Endothelial cell of umbilical vein (primary cell): ENCODE results near the gene MRPS21. TPM values are rescaled to one million over a fixed set of nuclear protein-coding genes. Genes with fewer than 3 reads are reported as not detected.

Experiments
- BruUV-seq: library from RNA; stranded (reverse); fragments of 400-500 nt; replicated peaks from 2 replicates; lab custom pipeline; 2021; lab: Mats Ljungman, UMichigan
- CTCF ChIA-PET: fragments of 300-600, 350-600 bp; sonication (Branson Sonifier 250); formaldehyde crosslinking; loops from one replicate; lab custom pipeline; 2021; ENCODE audit warnings: antibody characterized with exemption, inconsistent platforms; lab: Charles Lee
- POLR2A ChIA-PET: fragments of 300-600, 350-600 bp; sonication (Branson Sonifier 250); formaldehyde crosslinking; loops from one replicate; lab custom pipeline; 2021; ENCODE audit warnings: antibody characterized with exemption, inconsistent platforms; lab: Charles Lee
- DNase-seq: peaks from one replicate; pipeline ENCODE4 v3.0.0-alpha.2; 2011; ENCODE audit warnings: low read depth, low spot score
- FAIRE-seq: peaks from 2 replicates; lab custom pipeline; 2011; peaks lifted over from hg19 to GRCh38; lab: Jason Lieb, UNC
- H2AFZ ChIP-seq: 2 replicates; pipeline ENCODE4 v1.6.0; 2012; ENCODE audit warnings: low read depth, low read length, control low read depth, inconsistent platforms
- H3K27ac ChIP-seq: 2 replicates; pipeline ENCODE4 v1.5.1; 2011; ENCODE audit warnings: low read depth, mild to moderate bottlenecking, control low read depth, low read length, moderate library complexity; ENCODE audit not compliant: insufficient read depth
- H3K27me3 ChIP-seq, 2 experiments: 2 replicates each; pipeline versions ENCODE4 v1.6.0 to v1.6.1; 2011; ENCODE audit warnings: low read length in 2 of 2, mixed read lengths in 1 of 2; ENCODE audit not compliant: control insufficient read depth in 2 of 2, insufficient read depth in 2 of 2
- H3K36me3 ChIP-seq, 2 experiments: 2 replicates in 1 of 2; 3 replicates in 1 of 2; pipeline ENCODE4 v1.5.1; 2011; ENCODE audit warnings: low read length in 2 of 2, mild to moderate bottlenecking in 1 of 2, moderate library complexity in 1 of 2; ENCODE audit not compliant: control insufficient read depth in 2 of 2, insufficient read depth in 2 of 2; ENCODE audit errors: extremely low read depth in 1 of 2
- H3K4me1 ChIP-seq: 3 replicates; pipeline ENCODE4 v1.5.1; 2011; ENCODE audit warnings: mild to moderate bottlenecking, low read length; ENCODE audit not compliant: control insufficient read depth, insufficient read depth; ENCODE audit errors: extremely low read depth
- H3K4me2 ChIP-seq: 2 replicates; pipeline ENCODE4 v1.6.1; 2011; ENCODE audit warnings: low read length, control low read depth, mixed read lengths; ENCODE audit not compliant: insufficient read depth
- H3K4me3 ChIP-seq, 3 experiments: fragments of 200-600 bp in 1 of 3; sonication (generic), shearing (Covaris generic) in 1 of 3; replicated peaks in 1 of 3; 2 replicates each; pipeline ENCODE4 v1.5.1; 2011 to 2016; ENCODE audit warnings: control low read depth in 3 of 3, low read length in 3 of 3, mild to moderate bottlenecking in 2 of 3, inconsistent platforms in 1 of 3, low read depth in 1 of 3, moderate library complexity in 1 of 3; ENCODE audit not compliant: insufficient read depth in 1 of 3
- H3K79me2 ChIP-seq: 2 replicates; pipeline ENCODE4 v1.6.0; 2012; ENCODE audit warnings: low read length, inconsistent platforms; ENCODE audit not compliant: control insufficient read depth, insufficient read depth
- H3K9ac ChIP-seq: replicated peaks from 2 replicates; pipeline ENCODE3; 2011; ENCODE audit warnings: low read length, control low read depth; ENCODE audit not compliant: insufficient read depth; ENCODE audit errors: extremely low read depth
- H3K9me1 ChIP-seq: replicated peaks from 3 replicates; pipeline ENCODE4 v1.6.0; 2011; ENCODE audit warnings: mild to moderate bottlenecking, low read length; ENCODE audit not compliant: control insufficient read depth, insufficient read depth; ENCODE audit errors: extremely low read depth
- H3K9me3 ChIP-seq: replicated peaks from 2 replicates; pipeline ENCODE4 v1.5.1; 2012; ENCODE audit warnings: low read length, inconsistent platforms; ENCODE audit not compliant: control insufficient read depth, insufficient read depth
- H4K20me1 ChIP-seq: replicated peaks from 2 replicates; pipeline ENCODE3; 2011; ENCODE audit warnings: mild to moderate bottlenecking, low read length; ENCODE audit not compliant: control insufficient read depth, insufficient read depth; ENCODE audit errors: extremely low read depth
- CTCF ChIP-seq, 2 donors: IDR thresholded peaks; 1 replicate in 1 of 2; 2 replicates in 1 of 2; pipeline ENCODE4 v1.5.1; 2011; ENCODE audit warnings: low read length in 2 of 2, mild to moderate bottlenecking in 2 of 2, moderate library complexity in 2 of 2, control low read depth in 1 of 2, inconsistent platforms in 1 of 2, low read depth in 1 of 2; ENCODE audit not compliant: insufficient read depth in 1 of 2; ENCODE audit errors: extremely low read depth in 1 of 2
- EZH2 ChIP-seq: IDR thresholded peaks from 2 replicates; pipeline ENCODE4 v1.6.1; 2012; ENCODE audit warnings: borderline replicate concordance, low read depth, mild to moderate bottlenecking, moderate library complexity, low read length, inconsistent platforms; ENCODE audit not compliant: severe bottlenecking
- FOS ChIP-seq: IDR thresholded peaks from 2 replicates; pipeline ENCODE4 v1.6.1; 2011; ENCODE audit warnings: mild to moderate bottlenecking, low read length, moderate library complexity, borderline replicate concordance; ENCODE audit not compliant: insufficient read depth
- GATA2 ChIP-seq: IDR thresholded peaks from 2 replicates; pipeline ENCODE4 v1.7.0; 2011; ENCODE audit warnings: low read depth, mild to moderate bottlenecking, moderate library complexity, mixed read lengths, low read length; ENCODE audit not compliant: insufficient read length, insufficient read depth
- JUN ChIP-seq: IDR thresholded peaks from 2 replicates; pipeline ENCODE4 v1.6.1; 2011; ENCODE audit warnings: borderline replicate concordance, low read depth; ENCODE audit not compliant: insufficient read length, insufficient read depth
- MAX ChIP-seq: IDR thresholded peaks from 2 replicates; pipeline ENCODE4 v1.6.1; 2011; ENCODE audit not compliant: insufficient read depth, insufficient read length
- MYC ChIP-seq: IDR thresholded peaks from one replicate; pipeline ENCODE4 v1.6.1; 2011; ENCODE audit warnings: mild to moderate bottlenecking, low read depth, low read length
- POLR2A ChIP-seq: IDR thresholded peaks from 2 replicates; pipeline ENCODE4 v1.6.1; 2012; ENCODE audit warnings: low read depth, mild to moderate bottlenecking, control low read depth, low read length
- POLR2AphosphoS5 ChIP-seq: IDR thresholded peaks from 2 replicates; pipeline ENCODE4 v1.6.1; 2012; ENCODE audit warnings: low read depth, mild to moderate bottlenecking, control low read depth, low read length, moderate library complexity; ENCODE audit not compliant: insufficient read depth
- dilution Hi-C: fragments of 300-500 bp; cut with MboI; formaldehyde crosslinking; loops from one replicate; pipeline ENCODE4 v1.15.0; 2019; ENCODE audit warnings: low sequenced_read_pairs; ENCODE audit not compliant: extremely low pct_ligation_motif_present
- intact Hi-C: fragments of 100-400 bp; cut with micrococcal nuclease; formaldehyde crosslinking; loops from one replicate; pipeline ENCODE4 v1.10.0; 2022
- polyA plus RNA-seq, 4 experiments: library from polyadenylated mRNA; depleted of rRNA in 3 of 4; stranded (reverse) in 3 of 4; unstranded in 1 of 4; fragments of >200 nt; gene quantifications; 2 replicates each; pipeline versions ENCODE4 v1.2.1 to v1.2.3, GENCODE V29; 2011 to 2012; ENCODE audit warnings: missing spikeins in 1 of 4
- total RNA-seq: library from RNA; stranded (reverse); gene quantifications from 2 replicates; pipeline ENCODE4 v1.2.3, GENCODE V29; 2021

The MRPS21 gene
- total and polyA plus RNA-seq, 2 donors (not counting 3 experiments of a cell fraction or from before 2014, with no cell fraction given): 63.1 to 76.7 TPM

- Histone ChIP-seq H3K9me1 (no peaks in the 10 kb centered on the region), H3K79me2 (no peaks in the 10 kb centered on the region), H3K9me3 (no peaks in the 10 kb centered on the region), H3K27ac (no peak overlapping the region), H3K27me3 (peaks cover 15 to 27% of the 10 kb centered on the region in 2 experiments), H4K20me1 (no peaks in the 10 kb centered on the region), H3K9ac (no peak overlapping the region), H3K36me3 (peaks cover 0 to 6% of the 10 kb centered on the region in 2 experiments), H2AFZ (no peak overlapping the region), H3K4me2 (no peak overlapping the region), H3K4me3 (no peak overlapping the region), H3K4me1 (peaks cover 7% of the 10 kb centered on the region)
- FAIRE-seq: no peak
- ChIA-PET POLR2A (interaction anchor here (0.6 to 1.0 kb wide), 2 partner anchors 9 to 311 kb away, joined by 3 to 5 read pairs; partner anchors contain the start of gene APH1A), CTCF (interaction anchor here (0.9 to 13.2 kb wide), 2 partner anchors 15 to 104 kb away, joined by 3 to 466 read pairs; partner anchors contain the start of genes APH1A, C1orf54, CIART and RPRD2)
- TF ChIP-seq FOS: no peak
- no peak for TF ChIP-seq MAX
- TF ChIP-seq GATA2: no peak
- no peak for TF ChIP-seq POLR2AphosphoS5
- TF ChIP-seq CTCF (IDR thresholded peaks at IDR 0.05; ENCODE audit: extremely low read depth in 1 of 2, insufficient read depth in 1 of 2, low read depth in 1 of 2, low read length in 2 of 2): no peak
- no peak for TF ChIP-seq JUN
- no peak for TF ChIP-seq MYC
- no peak for TF ChIP-seq POLR2A
- no peak for TF ChIP-seq EZH2
- dilution Hi-C loops: no loop called here
- DNase-seq: peak; percentile 9
- intact Hi-C loops: loop anchor here (5.0 kb wide), 1 partner anchor 662 kb away; no protein-coding TSS in a partner anchor
- BruUV-seq: no TSS peak
Measured at GRCh38 chr1:150259758-150260669, 33.6 kb upstream of the MRPS21 start.
